IPS-15b (cell line): ENCODE measurements around the gene CD34.
"Not testable (repeated sequence)": the region's sequence is repeated elsewhere in the genome, so short reads cannot be mapped to it uniquely, and the experiment has no call there.

Experiments
- H3K27me3 ChIP-seq: one replicate; pipeline ENCODE4 v1.6.1; 2013; ENCODE audit warnings: low read length; ENCODE audit not compliant: control insufficient read depth, insufficient read depth
- H3K36me3 ChIP-seq: one replicate; pipeline ENCODE4 v1.6.1; 2013; ENCODE audit warnings: low read length; ENCODE audit not compliant: control insufficient read depth, insufficient read depth
- H3K4me1 ChIP-seq: one replicate; pipeline ENCODE4 v1.6.1; 2013; ENCODE audit warnings: mild to moderate bottlenecking, low read length; ENCODE audit not compliant: control insufficient read depth, insufficient read depth
- H3K4me3 ChIP-seq: one replicate; pipeline ENCODE4 v1.5.1; 2013; ENCODE audit warnings: low read depth, low read length
- H3K9ac ChIP-seq: one replicate; pipeline ENCODE4 v1.6.1; 2013; ENCODE audit warnings: low read depth, mild to moderate bottlenecking, low read length
- H3K9me3 ChIP-seq: one replicate; pipeline ENCODE4 v1.6.1; 2013; ENCODE audit warnings: mild to moderate bottlenecking, low read length; ENCODE audit not compliant: control insufficient read depth, insufficient read depth

CD34 gene

GRCh38 chr1:207883104-207883651, 27.7 kb downstream of the CD34 start:
- Histone ChIP-seq H3K4me3 (no peak overlapping the region), H3K4me1 (peaks cover 2% of the 10 kb centered on the region), H3K27me3 (peaks cover 10% of the 10 kb centered on the region), H3K9me3 (no peaks in the 10 kb centered on the region), H3K36me3 (no peaks in the 10 kb centered on the region), H3K9ac (no peak overlapping the region)

- peaks cover 2% of the 10 kb centered on the region for H3K4me1 ChIP-seq
- no peaks in the 10 kb centered on the region for H3K36me3 ChIP-seq
- H3K4me3 ChIP-seq = no peak overlapping the region
- peaks cover 10% of the 10 kb centered on the region for H3K27me3 ChIP-seq
- H3K9me3 ChIP-seq = no peaks in the 10 kb centered on the region
- H3K9ac ChIP-seq = no peak overlapping the region
These were observed 28.2 kb downstream of the CD34 start for GRCh38 chr1:207882692-207883091.

- Histone ChIP-seq H3K4me3 (no peak overlapping the region), H3K9ac (no peak overlapping the region), H3K4me1 (no peaks in the 10 kb centered on the region), H3K9me3 (no peaks in the 10 kb centered on the region), H3K36me3 (no peaks in the 10 kb centered on the region), H3K27me3 (no peaks in the 10 kb centered on the region)
These were observed 32.0 kb downstream of the CD34 start for GRCh38 chr1:207878939-207879338.

- not testable (repeated sequence) for H3K9ac ChIP-seq, H3K36me3 ChIP-seq, H3K9me3 ChIP-seq, H3K4me3 ChIP-seq, H3K27me3 ChIP-seq, H3K4me1 ChIP-seq
These were observed 33.0 kb downstream of the CD34 start for GRCh38 chr1:207877914-207878313.

- peaks cover 2% of the 10 kb centered on the region for H3K27me3 ChIP-seq
- H3K9ac ChIP-seq = no peak overlapping the region
- H3K4me1 ChIP-seq = peaks cover 2% of the 10 kb centered on the region
- no peak overlapping the region for H3K4me3 ChIP-seq
- H3K9me3 ChIP-seq = no peaks in the 10 kb centered on the region
- H3K36me3 ChIP-seq = no peaks in the 10 kb centered on the region
These were observed 34.8 kb downstream of the CD34 start for GRCh38 chr1:207876131-207876530.

- no peaks in the 10 kb centered on the region for H3K36me3 ChIP-seq
- H3K9ac ChIP-seq = no peak overlapping the region
- peaks cover 6% of the 10 kb centered on the region for H3K27me3 ChIP-seq
- H3K9me3 ChIP-seq = no peaks in the 10 kb centered on the region
- no peak overlapping the region for H3K4me3 ChIP-seq
- peaks cover 2% of the 10 kb centered on the region for H3K4me1 ChIP-seq
These were observed 35.4 kb downstream of the CD34 start for GRCh38 chr1:207875532-207875931.

GRCh38 chr1:207873055-207873890, 37.7 kb downstream of the CD34 start:
- Histone ChIP-seq H3K9ac (no peak overlapping the region), H3K4me1 (peaks cover 2% of the 10 kb centered on the region), H3K36me3 (no peaks in the 10 kb centered on the region)

GRCh38 chr1:207872621-207873020, 38.3 kb downstream of the CD34 start:
- H3K4me3 ChIP-seq = no peak overlapping the region
- no peaks in the 10 kb centered on the region for H3K36me3 ChIP-seq
- H3K9me3 ChIP-seq = no peaks in the 10 kb centered on the region
- H3K4me1 ChIP-seq = peaks cover 2% of the 10 kb centered on the region
- H3K9ac ChIP-seq = no peak overlapping the region
- peaks cover 21% of the 10 kb centered on the region for H3K27me3 ChIP-seq

More at GRCh38 chr1:207873055-207873890, 37.7 kb downstream of the CD34 start:
- no peak overlapping the region for H3K4me3 ChIP-seq
- peaks cover 19% of the 10 kb centered on the region for H3K27me3 ChIP-seq
- no peaks in the 10 kb centered on the region for H3K9me3 ChIP-seq

GRCh38 chr1:207871117-207871649, 39.7 kb downstream of the CD34 start:
- no peak overlapping the region for H3K4me3 ChIP-seq
- H3K9me3 ChIP-seq = no peaks in the 10 kb centered on the region
- H3K9ac ChIP-seq = no peak overlapping the region
- H3K36me3 ChIP-seq = no peaks in the 10 kb centered on the region
- H3K4me1 ChIP-seq = peaks cover 2% of the 10 kb centered on the region
- peaks cover 21% of the 10 kb centered on the region for H3K27me3 ChIP-seq

GRCh38 chr1:207870306-207871031, 40.5 kb downstream of the CD34 start:
- Histone ChIP-seq H3K9me3 (no peaks in the 10 kb centered on the region), H3K4me3 (no peak overlapping the region), H3K9ac (no peak overlapping the region), H3K27me3 (peaks cover 21% of the 10 kb centered on the region), H3K36me3 (no peaks in the 10 kb centered on the region), H3K4me1 (peaks cover 2% of the 10 kb centered on the region)

- peaks cover 21% of the 10 kb centered on the region for H3K27me3 ChIP-seq
- H3K4me1 ChIP-seq = peaks cover 2% of the 10 kb centered on the region
- no peak overlapping the region for H3K4me3 ChIP-seq
- H3K36me3 ChIP-seq = no peaks in the 10 kb centered on the region
- no peak overlapping the region for H3K9ac ChIP-seq
- H3K9me3 ChIP-seq = no peaks in the 10 kb centered on the region
These were observed 41.1 kb downstream of the CD34 start for GRCh38 chr1:207869859-207870258.
